Skin epidermis (tissue), 12 donors: ENCODE data around the gene CMIP.
A peak's percentile ranks its signal among the peaks of the same experiment; 100 is the strongest.

ENCODE experiments used
- H3K27ac ChIP-seq, 21 experiments: fragments of 200-600 bp; sonication (generic) in 11 of 21; one replicate each; pipeline ENCODE4 v1.5.0; 2020; ENCODE audit warnings: mild to moderate bottlenecking in 3 of 21, inconsistent platforms in 2 of 21, moderate library complexity in 2 of 21
- H3K4me3 ChIP-seq, 7 experiments: fragments of 200-600 bp; sonication (generic) in 2 of 7; one replicate each; pipeline ENCODE4 v1.5.0; 2020; ENCODE audit warnings: inconsistent platforms in 2 of 7, mild to moderate bottlenecking in 2 of 7, moderate library complexity in 1 of 7

Gene CMIP

GRCh38 chr16:81616321-81617020 lies 171.9 kb downstream of the CMIP start:
- peak overlapping the region in 19 of 21 experiments; percentile 14 to 83 (median 68) for H3K27ac ChIP-seq
- no peak overlapping the region for H3K4me3 ChIP-seq

- peak overlapping the region in 19 of 21 experiments; percentile 27 to 83 (median 68) for H3K27ac ChIP-seq
- no peak overlapping the region for H3K4me3 ChIP-seq
Observed at GRCh38 chr16:81617021-81617346, 172.4 kb downstream of the CMIP start.

GRCh38 chr16:81618187-81618586 lies 173.6 kb downstream of the CMIP start:
- peak overlapping the region in 7 of 21 experiments; percentile 5 to 75 (median 26) for H3K27ac ChIP-seq
- H3K4me3 ChIP-seq = no peak overlapping the region

- Histone ChIP-seq H3K4me3 (no peak overlapping the region), H3K27ac (peak overlapping the region in 5 of 21 experiments; percentile 5 to 51 (median 15))
Observed at GRCh38 chr16:81618661-81619060, 174.1 kb downstream of the CMIP start.

- Histone ChIP-seq H3K4me3 (no peak overlapping the region), H3K27ac (peak overlapping the region in 10 of 21 experiments; percentile 7 to 85 (median 70))
Observed at GRCh38 chr16:81620029-81620428, 175.4 kb downstream of the CMIP start.

GRCh38 chr16:81620796-81621195 lies 176.2 kb downstream of the CMIP start:
- H3K27ac ChIP-seq = peak overlapping the region in 18 of 21 experiments; percentile 2 to 85 (median 72)
- H3K4me3 ChIP-seq = no peak overlapping the region

GRCh38 chr16:81621496-81621895 lies 176.9 kb downstream of the CMIP start:
- Histone ChIP-seq H3K4me3 (no peak overlapping the region), H3K27ac (peak overlapping the region in 17 of 21 experiments; percentile 7 to 85 (median 71))

GRCh38 chr16:81623365-81624102 lies 178.9 kb downstream of the CMIP start:
- Histone ChIP-seq H3K4me3 (no peak overlapping the region), H3K27ac (peak overlapping the region in 2 of 21 experiments; percentile 24 to 85)

- H3K4me3 ChIP-seq = no peak overlapping the region
- H3K27ac ChIP-seq = peak overlapping the region in 8 of 21 experiments; percentile 45 to 85 (median 78)
Observed at GRCh38 chr16:81624403-81624759, 179.8 kb downstream of the CMIP start.

- no peak overlapping the region for H3K4me3 ChIP-seq
Observed at GRCh38 chr16:81624760-81625543, 180.3 kb downstream of the CMIP start.

GRCh38 chr16:81625544-81626153 lies 181.0 kb downstream of the CMIP start:
- H3K4me3 ChIP-seq = no peak overlapping the region
- peak overlapping the region in 20 of 21 experiments; percentile 5 to 85 (median 66) for H3K27ac ChIP-seq

More at GRCh38 chr16:81624760-81625543, 180.3 kb downstream of the CMIP start:
- H3K27ac ChIP-seq = peak overlapping the region in 20 of 21 experiments; percentile 5 to 85 (median 66)

- Histone ChIP-seq H3K27ac (peak overlapping the region in 19 of 21 experiments; percentile 5 to 85 (median 67)), H3K4me3 (no peak overlapping the region)
Observed at GRCh38 chr16:81626181-81626674, 181.6 kb downstream of the CMIP start.

GRCh38 chr16:81627024-81627423 lies 182.4 kb downstream of the CMIP start:
- peak overlapping the region in 6 of 21 experiments; percentile 1 to 81 (median 28) for H3K27ac ChIP-seq
- no peak overlapping the region for H3K4me3 ChIP-seq

GRCh38 chr16:81627729-81628244 lies 183.2 kb downstream of the CMIP start:
- H3K4me3 ChIP-seq = no peak overlapping the region
- peak overlapping the region in 5 of 21 experiments; percentile 1 to 31 (median 14) for H3K27ac ChIP-seq

GRCh38 chr16:81629034-81629802 lies 184.6 kb downstream of the CMIP start:
- Histone ChIP-seq H3K27ac (peak overlapping the region in 2 of 21 experiments; percentile 21 to 55), H3K4me3 (no peak overlapping the region)

GRCh38 chr16:81629896-81630634 lies 185.5 kb downstream of the CMIP start:
- Histone ChIP-seq H3K27ac (peak overlapping the region in 4 of 21 experiments; percentile 20 to 71 (median 59)), H3K4me3 (no peak overlapping the region)

- no peak overlapping the region for H3K4me3 ChIP-seq
- peak overlapping the region in 8 of 21 experiments; percentile 20 to 71 (median 54) for H3K27ac ChIP-seq
Observed at GRCh38 chr16:81630635-81631031, 186.0 kb downstream of the CMIP start.
